ENCODE data around the gene DRAM2.

The DRAM2 gene

GRCh38 chr1:111162488-111162880 lies 22.6 kb upstream of the DRAM2 start:
- Histone ChIP-seq H3K27ac (ENCODE audit: low read depth, low read length) (no peak overlapping the region), H3K27me3 (ENCODE audit: control insufficient read depth, insufficient read depth, low read length) (no peaks in the 10 kb centered on the region), H3K36me3 (ENCODE audit: control insufficient read depth, insufficient read depth, low read length) (peaks cover 17% of the 10 kb centered on the region), H3K4me3 (ENCODE audit: low read depth, low read length) (no peak overlapping the region), H3K9ac (ENCODE audit: low read length) (no peak overlapping the region), H3K9me3 (ENCODE audit: control insufficient read depth, insufficient read depth, low read depth, low read length) (no peaks in the 10 kb centered on the region), H3K4me1 (ENCODE audit: control insufficient read depth, insufficient read depth, low read length) (no peaks in the 10 kb centered on the region)

GRCh38 chr1:111161843-111162487 lies 22.1 kb upstream of the DRAM2 start:
- Histone ChIP-seq H3K4me3 (ENCODE audit: low read depth, low read length) (no peak overlapping the region), H3K9me3 (ENCODE audit: control insufficient read depth, insufficient read depth, low read depth, low read length) (no peaks in the 10 kb centered on the region), H3K4me1 (ENCODE audit: control insufficient read depth, insufficient read depth, low read length) (no peaks in the 10 kb centered on the region), H3K27ac (ENCODE audit: low read depth, low read length) (no peak overlapping the region), H3K9ac (ENCODE audit: low read length) (no peak overlapping the region), H3K27me3 (ENCODE audit: control insufficient read depth, insufficient read depth, low read length) (no peaks in the 10 kb centered on the region), H3K36me3 (ENCODE audit: control insufficient read depth, insufficient read depth, low read length) (peaks cover 16% of the 10 kb centered on the region)

- H3K9ac ChIP-seq (ENCODE audit: low read length), result no peak overlapping the region
- H3K36me3 ChIP-seq (ENCODE audit: control insufficient read depth, insufficient read depth, low read length), result peaks cover 37% of the 10 kb centered on the region
- no peak overlapping the region for H3K27ac ChIP-seq (ENCODE audit: low read depth, low read length)
- H3K4me1 ChIP-seq (ENCODE audit: control insufficient read depth, insufficient read depth, low read length), result no peaks in the 10 kb centered on the region
- H3K27me3 ChIP-seq (ENCODE audit: control insufficient read depth, insufficient read depth, low read length), result no peaks in the 10 kb centered on the region
- H3K4me3 ChIP-seq (ENCODE audit: low read depth, low read length), result no peak overlapping the region
- no peaks in the 10 kb centered on the region for H3K9me3 ChIP-seq (ENCODE audit: control insufficient read depth, insufficient read depth, low read depth, low read length)
Measured at GRCh38 chr1:111157431-111157830, 17.5 kb upstream of the DRAM2 start.

- Histone ChIP-seq H3K4me1 (ENCODE audit: control insufficient read depth, insufficient read depth, low read length) (no peaks in the 10 kb centered on the region), H3K9ac (ENCODE audit: low read length) (no peak overlapping the region), H3K9me3 (ENCODE audit: control insufficient read depth, insufficient read depth, low read depth, low read length) (no peaks in the 10 kb centered on the region), H3K4me3 (ENCODE audit: low read depth, low read length) (no peak overlapping the region), H3K27ac (ENCODE audit: low read depth, low read length) (no peak overlapping the region), H3K36me3 (ENCODE audit: control insufficient read depth, insufficient read depth, low read length) (peaks cover 50% of the 10 kb centered on the region), H3K27me3 (ENCODE audit: control insufficient read depth, insufficient read depth, low read length) (no peaks in the 10 kb centered on the region)
Measured at GRCh38 chr1:111154021-111154999, 14.4 kb upstream of the DRAM2 start.

- Histone ChIP-seq H3K9me3 (ENCODE audit: control insufficient read depth, insufficient read depth, low read depth, low read length) (no peaks in the 10 kb centered on the region), H3K4me3 (ENCODE audit: low read depth, low read length) (no peak overlapping the region), H3K36me3 (ENCODE audit: control insufficient read depth, insufficient read depth, low read length) (peaks cover 68% of the 10 kb centered on the region), H3K4me1 (ENCODE audit: control insufficient read depth, insufficient read depth, low read length) (no peaks in the 10 kb centered on the region), H3K27ac (ENCODE audit: low read depth, low read length) (no peak overlapping the region), H3K9ac (ENCODE audit: low read length) (no peak overlapping the region), H3K27me3 (ENCODE audit: control insufficient read depth, insufficient read depth, low read length) (no peaks in the 10 kb centered on the region)
Measured at GRCh38 chr1:111151838-111152237, 11.9 kb upstream of the DRAM2 start.

- Histone ChIP-seq H3K27me3 (ENCODE audit: control insufficient read depth, insufficient read depth, low read length) (no peaks in the 10 kb centered on the region), H3K4me3 (ENCODE audit: low read depth, low read length) (no peak overlapping the region), H3K36me3 (ENCODE audit: control insufficient read depth, insufficient read depth, low read length) (peaks cover 62% of the 10 kb centered on the region), H3K4me1 (ENCODE audit: control insufficient read depth, insufficient read depth, low read length) (no peaks in the 10 kb centered on the region; the same call in 1 of the 2 replicates), H3K9ac (ENCODE audit: low read length) (no peak overlapping the region), H3K9me3 (ENCODE audit: control insufficient read depth, insufficient read depth, low read depth, low read length) (no peaks in the 10 kb centered on the region), H3K27ac (ENCODE audit: low read depth, low read length) (no peak overlapping the region)
Measured at GRCh38 chr1:111148376-111148881, 8.5 kb upstream of the DRAM2 start.

GRCh38 chr1:111147948-111148347 lies 8.1 kb upstream of the DRAM2 start:
- Histone ChIP-seq H3K27ac (ENCODE audit: low read depth, low read length) (no peak overlapping the region), H3K9ac (ENCODE audit: low read length) (no peak overlapping the region), H3K4me1 (ENCODE audit: control insufficient read depth, insufficient read depth, low read length) (no peaks in the 10 kb centered on the region; the same call in none of the 2 replicates), H3K27me3 (ENCODE audit: control insufficient read depth, insufficient read depth, low read length) (no peaks in the 10 kb centered on the region), H3K9me3 (ENCODE audit: control insufficient read depth, insufficient read depth, low read depth, low read length) (no peaks in the 10 kb centered on the region), H3K36me3 (ENCODE audit: control insufficient read depth, insufficient read depth, low read length) (peaks cover 57% of the 10 kb centered on the region), H3K4me3 (ENCODE audit: low read depth, low read length) (no peak overlapping the region)

GRCh38 chr1:111145963-111146768 lies 6.3 kb upstream of the DRAM2 start:
- Histone ChIP-seq H3K4me3 (ENCODE audit: low read depth, low read length) (no peak overlapping the region), H3K27ac (ENCODE audit: low read depth, low read length) (no peak overlapping the region; the same call in 1 of the 2 replicates), H3K27me3 (ENCODE audit: control insufficient read depth, insufficient read depth, low read length) (no peaks in the 10 kb centered on the region), H3K4me1 (ENCODE audit: control insufficient read depth, insufficient read depth, low read length) (peaks cover 9% of the 10 kb centered on the region), H3K9ac (ENCODE audit: low read length) (no peak overlapping the region), H3K9me3 (ENCODE audit: control insufficient read depth, insufficient read depth, low read depth, low read length) (no peaks in the 10 kb centered on the region), H3K36me3 (ENCODE audit: control insufficient read depth, insufficient read depth, low read length) (peaks cover 40% of the 10 kb centered on the region)

GRCh38 chr1:111145542-111145941 lies 5.6 kb upstream of the DRAM2 start:
- H3K36me3 ChIP-seq (ENCODE audit: control insufficient read depth, insufficient read depth, low read length), result peaks cover 35% of the 10 kb centered on the region
- no peaks in the 10 kb centered on the region for H3K9me3 ChIP-seq (ENCODE audit: control insufficient read depth, insufficient read depth, low read depth, low read length)
- no peak overlapping the region for H3K9ac ChIP-seq (ENCODE audit: low read length)
- H3K27ac ChIP-seq (ENCODE audit: low read depth, low read length), result peak overlapping the region; percentile 9; the same call in 1 of the 2 replicates
- H3K4me1 ChIP-seq (ENCODE audit: control insufficient read depth, insufficient read depth, low read length), result peaks cover 12% of the 10 kb centered on the region
- no peak overlapping the region for H3K4me3 ChIP-seq (ENCODE audit: low read depth, low read length)
- no peaks in the 10 kb centered on the region for H3K27me3 ChIP-seq (ENCODE audit: control insufficient read depth, insufficient read depth, low read length)

- no peaks in the 10 kb centered on the region for H3K27me3 ChIP-seq (ENCODE audit: control insufficient read depth, insufficient read depth, low read length)
- peaks cover 17% of the 10 kb centered on the region for H3K4me1 ChIP-seq (ENCODE audit: control insufficient read depth, insufficient read depth, low read length)
- H3K27ac ChIP-seq (ENCODE audit: low read depth, low read length), result no peak overlapping the region
- H3K36me3 ChIP-seq (ENCODE audit: control insufficient read depth, insufficient read depth, low read length), result peaks cover 10% of the 10 kb centered on the region
- no peak overlapping the region for H3K4me3 ChIP-seq (ENCODE audit: low read depth, low read length)
- H3K9me3 ChIP-seq (ENCODE audit: control insufficient read depth, insufficient read depth, low read depth, low read length), result no peaks in the 10 kb centered on the region
- no peak overlapping the region for H3K9ac ChIP-seq (ENCODE audit: low read length)
Measured at GRCh38 chr1:111142356-111142975, 2.6 kb upstream of the DRAM2 start.

Data from HUES6 (cell line).